Activated T-helper 1 cell treated with anti-CD3 and anti-CD28 coated beads, Interleukin-12 subunit alpha, Interleukin-12 subunit beta, Interleukin-2, Interleukin-4 antibody, amounts not matched to agents 30 ng/mL and 10 ng/mL and 1 ng/mL, durations not matched to agents 14 hours and 24 hours and 36 hours (primary cell): Measurements from ENCODE around the gene TUFT1. TPM values are rescaled to one million over a fixed set of nuclear protein-coding genes. Genes with fewer than 3 reads are reported as not detected.
"Not testable (repeated sequence)": the region's sequence is repeated elsewhere in the genome, so short reads cannot be mapped to it uniquely, and the experiment has no call there.

ENCODE experiments used
- DNase-seq: peaks from one replicate; pipeline ENCODE4 v3.0.0; 2021; ENCODE audit warnings: low spot score
- H3K27ac Mint-ChIP-seq: one replicate; pipeline ENCODE4 v1.8.0; 2021; ENCODE audit warnings: mild to moderate bottlenecking, mixed read lengths
- H3K27me3 Mint-ChIP-seq: one replicate; pipeline ENCODE4 v1.8.0; 2022; ENCODE audit warnings: mild to moderate bottlenecking, moderate library complexity, mixed read lengths; ENCODE audit not compliant: insufficient read depth
- H3K36me3 Mint-ChIP-seq: one replicate; pipeline ENCODE4 v1.8.0; 2021; ENCODE audit warnings: low read depth, mixed read lengths
- H3K4me1 Mint-ChIP-seq: one replicate; pipeline ENCODE4 v1.8.0; 2021; ENCODE audit warnings: low read depth, mixed read lengths
- H3K4me3 Mint-ChIP-seq: one replicate; pipeline ENCODE4 v1.8.0; 2021; ENCODE audit warnings: mild to moderate bottlenecking, moderate library complexity, mixed read lengths
- H3K9me3 Mint-ChIP-seq: one replicate; pipeline ENCODE4 v1.8.0; 2021; ENCODE audit warnings: mixed read lengths
- intact Hi-C: fragments of 100-400 bp; cut with micrococcal nuclease; formaldehyde crosslinking; loops from one replicate; pipeline ENCODE4 v1.15.1; 2024
- total RNA-seq: library from RNA; stranded (reverse); gene quantifications from 2 replicates; pipeline ENCODE4 v1.2.3, GENCODE V29; 2022

Gene TUFT1
- total RNA-seq, 1 donor from 2014 or later, result 1.9 TPM

DNA sequence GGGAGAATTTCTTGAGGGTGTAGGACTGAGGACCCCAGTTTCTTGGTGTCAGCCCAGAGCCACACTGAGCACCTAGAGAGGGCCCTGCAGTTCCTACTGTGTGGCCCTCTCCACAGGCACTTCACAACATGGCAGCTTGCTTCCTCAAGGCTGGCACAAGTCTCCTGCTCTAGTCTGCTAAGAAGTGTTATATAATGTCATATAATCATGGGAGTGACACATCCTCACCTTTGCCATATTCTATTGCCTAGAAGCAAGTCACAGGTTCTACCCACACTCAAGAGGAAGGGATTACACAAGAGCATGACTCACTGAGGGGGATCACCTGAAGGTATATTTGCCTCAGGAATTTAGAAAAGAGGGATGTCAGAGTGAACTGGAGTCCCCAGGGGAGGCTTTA, 66.3 kb downstream of the TUFT1 start:
- Mint-ChIP-seq H3K9me3 (no peaks in the 10 kb centered on the region), H3K27ac (no peak overlapping the region)

DNA sequence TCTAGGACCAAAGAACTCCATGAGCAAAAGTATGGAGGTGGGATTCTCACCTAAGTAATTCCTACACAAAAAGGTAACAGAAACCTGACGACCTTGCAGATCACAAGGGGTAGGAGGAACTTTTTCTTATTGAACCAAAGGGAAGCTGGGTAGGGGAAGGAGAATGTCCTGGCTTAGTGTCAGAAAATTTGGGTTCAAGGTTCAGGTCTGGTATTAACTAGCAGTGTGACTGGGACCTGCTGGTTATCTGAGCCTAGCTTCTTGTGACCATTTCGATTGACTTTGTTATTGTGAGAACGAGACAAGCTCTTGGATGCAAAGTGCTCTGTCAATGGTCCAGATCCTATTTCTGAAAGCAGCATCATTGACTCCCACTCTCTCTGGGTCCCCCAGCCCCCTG, 66.7 kb downstream of the TUFT1 start:
- Mint-ChIP-seq H3K4me1 (peaks cover 13% of the 10 kb centered on the region), H3K27me3 (peaks cover 16% of the 10 kb centered on the region), H3K4me3 (no peak overlapping the region), H3K9me3 (no peaks in the 10 kb centered on the region), H3K36me3 (no peaks in the 10 kb centered on the region), H3K27ac (no peak overlapping the region)
- intact Hi-C loops, result no loop called here
- no peak for DNase-seq

More for the DNA sequence above, 66.3 kb downstream of the TUFT1 start:
- no peak overlapping the region for H3K4me3 Mint-ChIP-seq
- no peak for DNase-seq
- intact Hi-C loops, result no loop called here
- no peaks in the 10 kb centered on the region for H3K36me3 Mint-ChIP-seq
- H3K4me1 Mint-ChIP-seq, result peaks cover 9% of the 10 kb centered on the region
- peaks cover 19% of the 10 kb centered on the region for H3K27me3 Mint-ChIP-seq

DNA sequence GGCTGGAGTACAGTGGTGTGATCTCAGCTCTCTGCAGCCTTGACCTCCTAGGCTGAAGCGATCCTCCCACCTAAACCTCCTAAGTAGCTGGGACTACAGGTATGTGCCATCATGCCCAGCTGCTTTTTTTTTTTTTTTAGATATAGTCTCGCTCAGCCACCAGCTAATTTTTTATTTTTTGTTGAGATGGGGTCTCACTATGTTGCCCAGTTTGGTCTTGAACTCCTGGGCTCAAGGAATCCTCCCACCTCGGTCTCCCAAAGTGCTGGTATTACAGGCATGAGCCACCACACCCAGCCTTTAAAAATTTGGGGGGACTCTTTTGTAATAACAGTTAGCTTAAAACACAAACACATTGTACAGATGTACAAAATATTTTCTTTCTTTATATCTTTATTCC, 70.0 kb downstream of the TUFT1 start:
- Mint-ChIP-seq H3K27ac (no peak overlapping the region), H3K36me3 (peaks cover 8% of the 10 kb centered on the region), H3K4me3 (no peak overlapping the region), H3K4me1 (peaks cover 31% of the 10 kb centered on the region), H3K9me3 (no peaks in the 10 kb centered on the region), H3K27me3 (peaks cover 14% of the 10 kb centered on the region)
- intact Hi-C loops, result loop anchor here (2.0 to 10.0 kb wide), 5 partner anchors 111 to 443 kb away; partner anchors contain the start of genes LYSMD1, POGZ, RIIAD1 and S100A10
- no peak for DNase-seq

DNA sequence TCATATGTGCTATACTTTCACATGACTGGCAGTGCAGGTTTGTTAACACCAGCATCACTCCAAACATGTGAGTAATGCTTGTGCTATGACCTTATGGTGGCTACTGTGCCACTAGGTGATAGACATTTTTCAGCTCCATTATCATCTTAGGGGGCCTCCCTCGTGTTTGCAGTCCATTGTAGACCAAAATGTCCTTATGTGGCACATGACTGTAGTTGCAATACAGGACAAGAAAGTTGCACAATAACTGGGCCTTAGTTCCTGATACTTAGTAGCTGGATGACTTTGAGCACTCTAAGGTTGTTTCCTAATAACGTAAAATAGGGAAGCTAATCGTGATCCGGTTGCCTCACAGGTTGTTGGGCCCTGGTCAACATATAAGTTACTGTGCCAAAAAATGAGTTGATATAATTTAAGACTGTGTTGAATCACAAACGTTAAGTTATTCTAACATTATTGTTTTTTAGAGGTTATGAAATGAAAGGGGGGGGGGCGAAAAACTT, 71.2 kb downstream of the TUFT1 start:
- H3K4me3 Mint-ChIP-seq, result peak overlapping the region; percentile 85
- DNase-seq, result no peak
- H3K27ac Mint-ChIP-seq, result peak overlapping the region; percentile 86
- H3K4me1 Mint-ChIP-seq, result peaks cover 38% of the 10 kb centered on the region
- peaks cover 14% of the 10 kb centered on the region for H3K36me3 Mint-ChIP-seq
- intact Hi-C loops, result loop anchor here (1.0 to 10.0 kb wide), 9 partner anchors 71 to 444 kb away; partner anchors contain the start of genes LYSMD1, MRPL9, POGZ and PSMB4
- H3K27me3 Mint-ChIP-seq, result peaks cover 12% of the 10 kb centered on the region
- H3K9me3 Mint-ChIP-seq, result no peaks in the 10 kb centered on the region

DNA sequence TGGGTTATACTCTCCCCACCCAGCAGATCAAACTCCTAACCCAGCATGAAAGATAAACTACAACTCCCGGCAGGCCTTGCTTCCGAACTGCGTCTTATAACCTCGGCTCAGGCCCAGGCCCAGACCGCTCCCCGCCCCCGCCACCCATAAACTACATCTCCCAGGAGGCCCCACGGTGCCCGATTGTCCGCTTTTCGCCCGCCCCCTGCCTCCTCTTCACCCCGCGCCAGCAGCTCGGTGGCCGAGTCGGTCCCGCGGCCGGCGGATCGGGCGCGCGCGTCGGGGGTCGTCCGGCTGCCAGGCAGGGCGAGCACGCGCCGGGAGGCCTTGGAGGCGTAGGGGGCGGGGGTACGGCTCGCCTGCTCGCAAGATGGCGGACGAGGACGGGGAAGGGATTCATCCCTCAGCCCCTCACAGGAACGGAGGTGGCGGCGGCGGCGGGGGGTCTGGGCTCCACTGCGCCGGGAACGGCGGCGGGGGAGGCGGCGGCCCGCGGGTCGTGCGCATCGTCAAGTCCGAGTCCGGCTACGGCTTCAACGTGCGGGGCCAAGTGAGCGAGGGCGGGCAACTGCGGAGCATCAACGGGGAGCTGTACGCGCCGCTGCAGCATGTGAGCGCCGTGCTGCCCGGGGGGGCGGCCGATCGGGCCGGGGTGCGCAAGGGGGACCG, 71.9 kb downstream of the TUFT1 start, which contains the start of gene SNX27:
Gene SNX27 (plus strand): TSS at position 219 of the 669 bp plus-strand sequence. CDS start 152 bp downstream, at position 371.
- H3K36me3 Mint-ChIP-seq, result peaks cover 14% of the 10 kb centered on the region
- H3K27ac Mint-ChIP-seq, result peak within 1 kb of the TSS; percentile 95
- DNase-seq, result peak; percentile 80
- peaks cover 5% of the 10 kb centered on the region for H3K27me3 Mint-ChIP-seq
- H3K4me1 Mint-ChIP-seq, result peaks cover 38% of the 10 kb centered on the region
- intact Hi-C loops, result loop anchor here (1.0 to 10.0 kb wide), 11 partner anchors 18 to 445 kb away; partner anchors contain the start of genes LYSMD1, MRPL9, POGZ and PSMB4
- peak within 1 kb of the TSS; percentile 99 for H3K4me3 Mint-ChIP-seq
- no peaks in the 10 kb centered on the region for H3K9me3 Mint-ChIP-seq

DNA sequence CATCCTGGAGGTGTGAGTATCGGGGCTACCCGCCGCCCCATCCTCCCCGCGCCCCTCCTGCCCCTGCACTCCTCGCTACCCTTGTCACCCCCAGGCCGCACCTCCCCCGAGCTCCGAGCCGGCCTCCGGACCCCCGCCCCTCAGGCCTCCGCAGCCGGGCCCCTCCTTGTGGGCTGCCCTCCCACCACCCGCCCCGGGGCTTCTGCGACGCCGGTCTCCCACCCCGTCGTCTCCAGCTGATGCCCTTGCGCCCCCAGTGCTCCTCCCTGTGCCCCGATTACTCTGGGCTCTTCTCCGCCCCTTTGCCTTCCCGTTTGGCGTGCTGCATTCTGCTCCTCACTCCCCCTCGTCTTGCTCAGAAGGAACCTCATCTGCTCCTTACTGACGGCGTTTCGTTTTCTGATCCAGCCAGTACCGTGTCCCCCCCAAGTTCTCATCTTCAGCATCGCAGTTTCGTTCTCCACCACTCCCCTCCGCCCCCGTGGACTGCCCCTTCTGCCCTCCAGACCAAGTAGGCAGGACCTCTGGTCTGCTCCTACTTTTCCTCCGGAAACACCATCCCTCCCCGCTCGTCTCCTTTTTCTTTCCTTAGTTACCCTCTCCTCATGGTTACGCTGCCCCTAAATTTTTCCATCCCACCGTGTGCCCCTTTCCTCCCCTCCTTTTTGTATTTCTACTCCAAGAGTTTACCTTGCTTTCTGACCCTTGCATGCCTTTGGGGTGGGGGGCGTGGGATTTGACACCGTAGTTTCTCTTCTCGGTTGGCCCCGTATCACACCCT, 72.6 kb downstream of the TUFT1 start:
- Mint-ChIP-seq H3K4me1 (peaks cover 38% of the 10 kb centered on the region), H3K27ac (peak overlapping the region; percentile 95), H3K9me3 (no peaks in the 10 kb centered on the region), H3K27me3 (peaks cover 5% of the 10 kb centered on the region), H3K36me3 (peaks cover 14% of the 10 kb centered on the region), H3K4me3 (peak overlapping the region; percentile 99)
- peak; percentile 6 for DNase-seq
- intact Hi-C loops, result loop anchor here (1.0 to 10.0 kb wide), 6 partner anchors 18 to 445 kb away; partner anchors contain the start of genes LYSMD1, POGZ, S100A10 and SCNM1

DNA sequence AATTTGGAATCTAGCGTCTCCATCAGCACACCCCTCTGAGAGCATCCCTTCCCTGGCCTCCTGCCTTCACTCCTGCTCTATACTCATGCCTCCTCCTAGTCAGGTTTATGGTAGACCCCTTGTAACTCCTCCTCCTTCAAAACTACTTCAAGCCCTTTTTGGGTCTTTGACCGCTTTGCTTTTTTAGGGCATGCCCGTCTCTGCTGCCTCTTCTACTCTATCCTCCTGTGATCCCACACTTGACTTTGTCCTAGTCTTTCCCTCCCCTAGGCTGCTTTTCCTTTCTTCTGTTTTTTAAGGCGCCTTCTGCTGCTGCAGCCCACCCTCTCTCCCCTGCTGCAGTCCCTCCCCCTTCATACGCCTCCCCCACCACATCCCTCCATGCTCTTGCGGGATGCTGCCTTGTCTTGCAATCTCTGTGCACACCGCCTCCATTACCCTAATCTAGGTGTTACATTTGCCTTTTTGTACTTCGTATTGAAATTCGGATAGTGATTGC, 73.2 kb downstream of the TUFT1 start:
- Mint-ChIP-seq H3K4me1 (peaks cover 38% of the 10 kb centered on the region), H3K9me3 (no peaks in the 10 kb centered on the region), H3K27me3 (peaks cover 5% of the 10 kb centered on the region), H3K4me3 (peak overlapping the region; percentile 99), H3K36me3 (peaks cover 14% of the 10 kb centered on the region), H3K27ac (peak overlapping the region; percentile 95)
- DNase-seq, result no peak
- intact Hi-C loops, result loop anchor here (5.0 to 10.0 kb wide), 4 partner anchors 156 to 446 kb away; partner anchors contain the start of genes LYSMD1, POGZ, S100A10 and SCNM1

DNA sequence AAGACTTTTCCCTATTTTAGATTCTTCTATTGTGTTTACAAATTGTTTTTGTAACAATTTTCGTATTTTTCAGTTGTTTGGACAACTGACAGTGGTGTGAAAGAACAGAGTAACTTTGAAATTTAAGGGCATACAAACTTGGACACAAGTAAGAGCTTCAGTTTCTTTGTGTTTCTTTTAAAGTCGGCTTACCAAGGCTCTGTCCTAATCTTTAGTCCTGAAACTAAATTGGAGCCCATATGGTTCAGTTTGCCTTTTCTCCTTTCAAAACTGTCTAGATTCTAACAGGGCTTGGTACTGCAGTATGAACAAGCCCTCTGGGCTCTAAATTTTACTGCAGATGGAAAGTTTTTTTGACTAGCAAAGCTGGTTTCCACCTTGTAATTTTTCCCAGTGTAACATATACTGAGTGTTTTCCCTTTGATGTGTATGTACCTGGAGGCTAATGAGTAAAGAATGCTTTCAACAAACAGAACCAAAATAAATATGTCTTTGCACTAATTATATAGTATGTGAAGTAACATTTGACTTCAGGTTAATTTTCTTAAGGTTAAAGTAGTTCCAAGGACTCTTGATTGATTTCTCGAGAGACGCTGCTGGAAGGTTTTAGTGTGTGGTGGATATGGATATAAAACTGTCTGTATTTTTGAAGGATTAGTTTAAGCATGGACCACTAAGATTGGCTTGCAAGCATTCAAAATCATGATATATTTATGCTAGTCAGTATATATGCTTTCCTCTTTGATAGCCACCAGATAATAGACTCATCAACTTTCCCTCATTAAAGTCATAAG, 75.8 kb downstream of the TUFT1 start:
- peaks cover 16% of the 10 kb centered on the region for H3K36me3 Mint-ChIP-seq
- peaks cover 50% of the 10 kb centered on the region for H3K4me1 Mint-ChIP-seq
- no peak overlapping the region for H3K27ac Mint-ChIP-seq
- H3K4me3 Mint-ChIP-seq, result no peak overlapping the region
- intact Hi-C loops, result loop anchor here (1.0 to 10.0 kb wide), 2 partner anchors 215 to 379 kb away; partner anchors contain the start of genes RORC and S100A10
- DNase-seq, result no peak
- no peaks in the 10 kb centered on the region for H3K27me3 Mint-ChIP-seq
- H3K9me3 Mint-ChIP-seq, result no peaks in the 10 kb centered on the region

DNA sequence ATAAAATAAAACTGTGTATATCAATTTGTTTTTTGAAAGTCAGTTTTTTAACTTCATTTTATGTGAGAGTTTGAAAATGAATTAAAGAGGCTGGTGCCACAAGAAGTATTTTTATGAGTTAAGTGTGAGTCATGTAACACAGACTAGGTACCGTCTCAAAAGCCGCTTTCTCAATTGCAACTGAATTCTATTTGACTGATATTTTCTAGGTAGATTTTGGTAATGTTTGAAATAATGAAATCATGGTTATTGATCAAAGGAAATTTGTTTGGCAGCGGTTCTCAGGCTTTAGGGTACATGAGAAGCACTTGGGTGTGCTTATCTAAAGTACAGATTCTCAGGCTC, 76.4 kb downstream of the TUFT1 start:
- H3K4me3 Mint-ChIP-seq, result no peak overlapping the region
- H3K9me3 Mint-ChIP-seq, result no peaks in the 10 kb centered on the region
- H3K36me3 Mint-ChIP-seq, result peaks cover 18% of the 10 kb centered on the region
- intact Hi-C loops, result loop anchor here (1.0 to 10.0 kb wide), 2 partner anchors 215 to 378 kb away; partner anchors contain the start of genes RORC and S100A10
- DNase-seq, result no peak
- H3K4me1 Mint-ChIP-seq, result peaks cover 48% of the 10 kb centered on the region
- no peak overlapping the region for H3K27ac Mint-ChIP-seq
- no peaks in the 10 kb centered on the region for H3K27me3 Mint-ChIP-seq

DNA sequence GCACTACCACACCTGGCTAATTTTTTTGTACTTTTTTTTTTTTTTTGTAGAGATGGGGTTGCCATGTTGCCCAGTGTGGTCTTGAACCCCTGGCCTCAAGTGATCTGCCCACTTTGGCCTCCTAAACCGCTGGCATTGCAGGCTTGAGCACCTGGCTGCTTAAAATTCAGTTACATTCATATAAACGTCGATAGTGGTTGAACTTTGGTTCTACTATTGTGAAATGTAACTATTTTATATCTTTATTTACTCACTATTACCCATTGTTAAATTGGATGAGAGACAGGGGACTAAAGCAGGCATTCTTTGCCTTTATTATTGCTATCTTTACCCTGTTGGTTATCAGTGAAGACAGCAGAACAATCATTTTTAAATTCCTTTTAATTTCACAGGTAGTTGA, 77.9 kb downstream of the TUFT1 start:
- Mint-ChIP-seq H3K4me1 (peaks cover 40% of the 10 kb centered on the region), H3K9me3 (no peaks in the 10 kb centered on the region), H3K27me3 (no peaks in the 10 kb centered on the region), H3K27ac (no peak overlapping the region), H3K36me3 (peaks cover 14% of the 10 kb centered on the region), H3K4me3 (no peak overlapping the region)
- no peak for DNase-seq
- intact Hi-C loops, result loop anchor here (10.0 kb wide), 1 partner anchor 377 kb away; the partner anchor contains the start of gene S100A10

DNA sequence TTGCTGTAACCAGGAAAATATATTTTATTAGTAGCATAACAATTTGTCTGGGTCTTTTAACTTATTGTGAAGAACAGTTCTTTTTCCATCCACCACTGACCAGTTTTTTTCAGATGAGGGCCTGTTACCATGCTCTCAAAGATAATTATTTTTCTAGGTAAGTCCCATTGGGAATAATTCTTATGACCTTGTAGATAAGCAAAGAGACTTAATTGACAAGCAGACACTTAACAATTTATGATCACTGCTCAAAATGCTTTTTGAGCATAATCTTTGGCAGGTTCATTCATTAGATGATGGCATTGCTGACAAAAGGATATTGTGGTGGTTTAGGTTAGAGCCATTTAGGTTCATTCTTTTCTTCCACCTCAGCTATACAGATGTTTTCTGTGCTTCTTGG, 78.4 kb downstream of the TUFT1 start:
- intact Hi-C loops, result loop anchor here (10.0 kb wide), 1 partner anchor 376 kb away; the partner anchor contains the start of gene S100A10
- no peak for DNase-seq
- H3K27me3 Mint-ChIP-seq, result no peaks in the 10 kb centered on the region
- no peak overlapping the region for H3K4me3 Mint-ChIP-seq
- H3K36me3 Mint-ChIP-seq, result peaks cover 12% of the 10 kb centered on the region
- no peaks in the 10 kb centered on the region for H3K9me3 Mint-ChIP-seq
- H3K27ac Mint-ChIP-seq, result no peak overlapping the region
- peaks cover 35% of the 10 kb centered on the region for H3K4me1 Mint-ChIP-seq

DNA sequence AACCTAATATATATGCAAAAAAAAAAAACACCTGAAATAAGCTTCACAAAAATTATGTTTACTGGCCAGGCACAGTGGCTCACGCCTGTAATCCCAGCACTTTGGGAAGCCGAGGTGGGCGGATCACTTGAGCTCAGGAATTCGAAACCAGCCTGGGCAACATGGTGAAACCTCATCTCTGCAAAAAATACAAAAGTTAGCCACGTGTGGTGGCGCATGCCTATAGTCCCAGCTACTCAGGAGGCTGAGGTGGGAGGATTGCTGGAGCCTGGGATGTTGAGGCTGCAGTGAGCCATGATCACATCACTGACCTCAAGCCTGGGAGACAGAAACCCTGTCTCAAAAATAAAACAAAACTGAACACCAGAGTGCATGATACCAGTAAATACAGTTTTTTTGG, 78.9 kb downstream of the TUFT1 start:
- H3K4me3 Mint-ChIP-seq, H3K27ac Mint-ChIP-seq, H3K27me3 Mint-ChIP-seq, DNase-seq, H3K9me3 Mint-ChIP-seq: not testable (repeated sequence)
- intact Hi-C loops, result loop anchor here (10.0 kb wide), 1 partner anchor 376 kb away; the partner anchor contains the start of gene S100A10
- peaks cover 30% of the 10 kb centered on the region for H3K4me1 Mint-ChIP-seq
- peaks cover 11% of the 10 kb centered on the region for H3K36me3 Mint-ChIP-seq
